OCI-LY3 (cell line): ENCODE measurements around the gene RIMKLB.
"Not testable (repeated sequence)": the region's sequence is repeated elsewhere in the genome, so short reads cannot be mapped to it uniquely, and the experiment has no call there.

ENCODE experiments used
- EZH2phosphoT487 ChIP-seq: fragments of 200-600 bp; shearing (Covaris generic); IDR thresholded peaks from 2 replicates; pipeline ENCODE4 v1.6.1; 2018; ENCODE audit warnings: antibody characterized with exemption, mixed run types, low read depth
- TF ChIP-seq, protein P1 (sequence below): fragments of 200-600, 300-600 bp; sonication (generic); IDR thresholded peaks from 2 replicates; pipeline ENCODE4 v1.5.1; 2014; ENCODE audit warnings: antibody characterized with exemption, low read length, low read depth

DNA sequence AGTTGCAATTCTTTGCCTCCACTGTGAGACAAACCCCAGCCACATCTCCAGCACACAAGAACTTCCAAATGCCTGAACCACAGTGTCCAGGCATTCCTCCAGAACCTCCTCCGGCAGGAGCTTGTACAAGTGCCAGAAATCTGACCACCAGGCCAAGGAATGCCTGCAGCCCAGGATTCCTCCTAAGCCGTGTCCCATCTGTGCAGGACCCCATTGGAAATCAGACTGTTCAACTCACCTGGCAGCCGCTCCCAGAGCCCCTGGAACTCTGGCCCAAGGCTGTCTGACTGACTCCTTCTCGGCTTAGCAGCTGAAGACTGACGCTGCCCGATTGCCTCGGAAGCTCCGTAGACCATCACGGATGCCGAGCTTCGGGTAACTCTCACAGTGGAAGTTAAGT lies 109.3 kb downstream of the RIMKLB start:
- TF ChIP-seq, protein P1, sequence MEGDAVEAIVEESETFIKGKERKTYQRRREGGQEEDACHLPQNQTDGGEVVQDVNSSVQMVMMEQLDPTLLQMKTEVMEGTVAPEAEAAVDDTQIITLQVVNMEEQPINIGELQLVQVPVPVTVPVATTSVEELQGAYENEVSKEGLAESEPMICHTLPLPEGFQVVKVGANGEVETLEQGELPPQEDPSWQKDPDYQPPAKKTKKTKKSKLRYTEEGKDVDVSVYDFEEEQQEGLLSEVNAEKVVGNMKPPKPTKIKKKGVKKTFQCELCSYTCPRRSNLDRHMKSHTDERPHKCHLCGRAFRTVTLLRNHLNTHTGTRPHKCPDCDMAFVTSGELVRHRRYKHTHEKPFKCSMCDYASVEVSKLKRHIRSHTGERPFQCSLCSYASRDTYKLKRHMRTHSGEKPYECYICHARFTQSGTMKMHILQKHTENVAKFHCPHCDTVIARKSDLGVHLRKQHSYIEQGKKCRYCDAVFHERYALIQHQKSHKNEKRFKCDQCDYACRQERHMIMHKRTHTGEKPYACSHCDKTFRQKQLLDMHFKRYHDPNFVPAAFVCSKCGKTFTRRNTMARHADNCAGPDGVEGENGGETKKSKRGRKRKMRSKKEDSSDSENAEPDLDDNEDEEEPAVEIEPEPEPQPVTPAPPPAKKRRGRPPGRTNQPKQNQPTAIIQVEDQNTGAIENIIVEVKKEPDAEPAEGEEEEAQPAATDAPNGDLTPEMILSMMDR = not testable (repeated sequence)
- TF ChIP-seq EZH2phosphoT487 = not testable (repeated sequence)
